NCI-H2029 treated with DMSO at 0.1 percent for 48 hours (cell line): ENCODE results near the gene LYZ.

Experiments
- DNase-seq: peaks from one replicate; lab custom pipeline; 2025; lab: John Stamatoyannopoulos, UW

The LYZ gene

DNA sequence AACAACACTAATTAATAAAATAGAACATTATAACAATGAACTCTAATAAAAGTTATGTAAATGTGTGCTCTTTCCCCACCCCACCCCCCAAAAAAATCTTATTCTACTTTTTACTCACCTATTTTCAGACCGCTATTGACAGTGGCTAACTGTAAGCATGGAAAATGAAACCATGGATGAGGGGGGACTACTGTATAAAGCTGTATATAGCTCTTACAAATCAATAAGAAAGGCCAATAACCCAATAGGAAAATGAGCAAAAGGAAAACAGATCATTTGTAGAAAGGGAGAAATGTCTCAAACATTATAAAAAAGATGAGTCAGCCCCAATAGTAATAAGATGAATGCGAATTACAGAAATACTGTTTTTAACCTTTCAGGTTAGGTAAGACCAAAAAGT, 38.7 kb downstream of the LYZ start:
- DNase-seq: no peak

DNA sequence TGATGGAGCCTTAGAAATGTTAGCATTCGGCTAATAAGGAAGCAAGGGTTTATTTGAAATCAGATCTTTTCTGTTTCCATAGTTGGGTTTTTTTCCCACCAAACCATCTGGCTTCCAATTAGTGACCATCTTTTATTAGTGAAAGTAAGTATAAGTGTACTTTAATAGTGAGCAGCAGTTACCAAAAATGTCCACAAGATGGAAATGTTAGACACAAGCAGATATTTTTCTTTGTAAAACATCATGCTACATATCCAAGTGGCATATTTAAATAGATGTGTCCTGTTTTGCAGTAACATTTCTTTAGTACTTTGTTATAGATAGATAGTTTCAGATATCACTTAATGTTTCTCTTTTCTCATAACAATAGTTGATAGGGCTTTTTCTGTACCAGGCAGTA, 40.2 kb downstream of the LYZ start:
- no peak for DNase-seq

DNA sequence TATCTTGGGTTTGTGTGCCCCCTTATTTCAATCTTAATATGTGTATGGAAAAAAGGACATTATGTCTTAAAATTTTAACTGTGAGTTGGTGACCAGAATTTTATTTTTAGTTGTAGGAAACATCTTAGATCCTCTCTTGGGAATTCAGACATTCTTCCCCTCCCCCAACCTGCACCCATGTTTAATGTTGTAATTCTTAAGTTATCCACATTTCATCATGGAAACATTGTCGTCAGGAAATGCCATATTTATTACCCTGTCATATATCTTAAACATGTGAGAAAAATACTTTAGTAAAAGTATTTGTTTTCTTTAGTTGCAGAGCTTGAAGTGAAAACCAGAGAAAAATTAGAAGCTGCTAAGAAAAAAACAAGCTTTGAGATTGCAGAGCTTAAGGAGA, 41.6 kb downstream of the LYZ start:
- no peak for DNase-seq

DNA sequence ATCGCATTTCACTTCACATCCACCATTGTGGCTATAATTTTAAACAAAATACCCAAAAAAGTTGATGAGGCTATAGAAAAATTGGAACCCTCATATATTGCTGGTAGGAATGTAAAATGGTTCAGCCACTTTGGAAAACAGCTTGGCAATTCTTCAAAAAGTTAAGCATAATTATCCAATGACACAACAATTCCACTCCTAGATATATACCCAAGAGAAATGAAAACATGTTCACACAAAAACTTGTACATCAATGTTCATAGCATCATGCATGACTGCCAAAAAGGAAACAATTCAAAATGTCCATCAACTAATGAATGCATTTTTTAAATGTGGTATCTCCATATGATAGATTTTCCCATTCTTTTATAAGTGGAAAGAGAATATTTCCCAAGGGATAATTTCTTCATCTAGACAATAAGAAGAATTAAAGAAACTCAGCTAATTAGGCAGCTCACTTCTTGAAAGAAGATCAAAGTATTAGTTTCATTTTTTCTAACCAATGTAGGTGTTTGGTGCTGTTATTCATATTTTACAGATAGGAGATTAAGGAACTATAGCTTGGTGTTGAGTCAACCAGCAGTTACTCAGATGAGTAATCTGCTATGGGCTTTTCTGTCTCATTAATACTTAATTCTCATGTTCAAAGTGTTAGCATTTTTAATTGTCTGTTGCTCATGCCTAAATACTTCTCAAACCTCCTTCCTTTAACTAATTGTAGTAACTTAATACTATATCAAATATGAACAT, 44.2 kb downstream of the LYZ start:
- no peak for DNase-seq

DNA sequence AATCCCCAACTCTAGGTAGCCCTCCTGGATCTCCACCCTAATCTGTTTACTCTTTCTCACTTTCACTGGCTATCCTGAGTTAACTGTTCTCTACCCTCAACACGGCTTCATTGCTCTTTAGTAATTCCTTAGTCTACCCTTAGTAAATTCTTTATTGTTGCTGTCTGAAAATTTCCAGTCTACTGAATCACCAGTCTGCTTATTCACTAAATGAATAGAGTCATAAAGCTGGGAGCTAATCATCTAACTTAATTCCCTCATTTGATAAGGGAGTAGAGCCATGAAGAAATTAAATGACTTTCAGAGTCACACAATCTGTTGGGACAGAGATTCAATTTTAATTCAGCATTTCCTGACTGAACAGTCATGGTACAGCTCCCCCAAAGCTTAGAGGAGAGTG, 47.9 kb downstream of the LYZ start:
- no peak for DNase-seq

DNA sequence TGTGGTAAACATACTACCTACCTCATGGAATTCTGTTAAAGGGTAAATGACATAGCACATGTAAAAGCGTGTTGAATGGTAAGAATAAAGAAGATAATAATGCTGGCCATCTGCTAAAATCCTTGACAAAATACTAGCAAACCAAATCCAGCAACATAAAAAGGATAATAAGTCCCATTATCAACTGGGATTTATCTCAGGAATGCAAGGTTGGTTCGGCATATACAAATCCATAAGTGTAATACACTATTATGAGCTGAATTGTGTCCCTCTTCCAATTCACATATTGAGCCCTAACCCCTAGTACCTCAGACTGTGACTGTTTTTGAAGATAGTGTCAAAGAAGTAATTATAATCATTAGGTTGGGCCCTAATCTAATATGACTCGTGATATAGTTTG, 48.8 kb downstream of the LYZ start:
- no peak for DNase-seq

DNA sequence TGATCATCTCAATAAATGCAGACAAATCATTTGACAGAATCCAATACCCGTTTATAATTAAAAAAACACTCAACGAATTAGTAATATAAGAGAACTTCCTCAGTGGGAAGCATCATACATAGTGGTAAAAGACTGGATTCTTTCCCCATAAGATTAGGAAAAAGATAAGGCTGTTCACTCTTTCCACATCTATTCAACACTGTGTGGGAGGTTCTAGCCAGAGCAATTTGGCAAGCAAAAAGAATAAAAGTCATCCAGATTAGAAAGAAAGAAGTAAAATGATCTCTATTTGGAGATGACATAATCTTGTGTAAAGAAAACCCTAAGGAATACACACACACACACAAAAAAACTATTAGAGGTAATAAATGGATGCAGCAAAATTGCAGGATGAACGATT, 49.8 kb downstream of the LYZ start:
- DNase-seq: no peak

DNA sequence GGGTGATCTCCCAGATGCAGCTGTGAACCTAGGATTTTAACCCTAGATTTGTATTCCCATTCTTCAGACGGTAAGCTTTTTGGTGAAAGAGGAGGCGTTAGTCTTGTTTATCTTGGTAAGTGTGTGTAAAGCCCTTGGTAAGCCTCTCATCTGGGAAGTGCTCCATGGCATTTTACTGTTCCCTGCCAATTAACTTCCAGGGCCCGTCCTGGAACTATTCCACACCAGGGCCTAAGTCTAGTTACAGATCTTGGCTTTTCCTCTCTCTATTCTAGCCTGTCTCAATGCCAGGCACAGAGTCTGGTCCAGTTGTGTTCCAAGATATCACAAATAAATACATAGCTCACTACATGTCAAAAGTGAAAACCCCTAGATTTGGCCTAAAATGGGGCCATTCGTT, 53.8 kb downstream of the LYZ start:
- no peak for DNase-seq
